ENCODE results near the gene CHMP3. TPM values are rescaled to one million over a fixed set of nuclear protein-coding genes. Genes with fewer than 3 reads are reported as not detected.

The CHMP3 gene
- total RNA-seq, 4 donors from 2014 or later: 87.0 to 155 (median 129) TPM

GRCh38 chr2:86453836-86454235, 109.4 kb downstream of the CHMP3 start:
- Histone ChIP-seq H3K27ac (peak overlapping the region in 3 of 4 donors; percentile 60 to 79 (median 75)), H3K9me3 (no peaks in the 10 kb centered on the region), H3K36me3 (peaks cover 0 to 74% (median 13%) of the 10 kb centered on the region in 3 donors), H3K27me3 (no peaks in the 10 kb centered on the region), H3K4me1 (peaks cover 0 to 52% (median 23%) of the 10 kb centered on the region in 4 donors), H3K4me3 (no peak overlapping the region)
- TF ChIP-seq POLR2A (IDR thresholded peaks at IDR 0.05) (no peak), EP300 (IDR thresholded peaks at IDR 0.05) (peak in 1 of 2 donors; percentile 27)
- TF ChIP-seq, protein P1, sequence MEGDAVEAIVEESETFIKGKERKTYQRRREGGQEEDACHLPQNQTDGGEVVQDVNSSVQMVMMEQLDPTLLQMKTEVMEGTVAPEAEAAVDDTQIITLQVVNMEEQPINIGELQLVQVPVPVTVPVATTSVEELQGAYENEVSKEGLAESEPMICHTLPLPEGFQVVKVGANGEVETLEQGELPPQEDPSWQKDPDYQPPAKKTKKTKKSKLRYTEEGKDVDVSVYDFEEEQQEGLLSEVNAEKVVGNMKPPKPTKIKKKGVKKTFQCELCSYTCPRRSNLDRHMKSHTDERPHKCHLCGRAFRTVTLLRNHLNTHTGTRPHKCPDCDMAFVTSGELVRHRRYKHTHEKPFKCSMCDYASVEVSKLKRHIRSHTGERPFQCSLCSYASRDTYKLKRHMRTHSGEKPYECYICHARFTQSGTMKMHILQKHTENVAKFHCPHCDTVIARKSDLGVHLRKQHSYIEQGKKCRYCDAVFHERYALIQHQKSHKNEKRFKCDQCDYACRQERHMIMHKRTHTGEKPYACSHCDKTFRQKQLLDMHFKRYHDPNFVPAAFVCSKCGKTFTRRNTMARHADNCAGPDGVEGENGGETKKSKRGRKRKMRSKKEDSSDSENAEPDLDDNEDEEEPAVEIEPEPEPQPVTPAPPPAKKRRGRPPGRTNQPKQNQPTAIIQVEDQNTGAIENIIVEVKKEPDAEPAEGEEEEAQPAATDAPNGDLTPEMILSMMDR (IDR thresholded peaks at IDR 0.05): no peak
- WGBS, 2 donors: 12 to 13% methylated on average over 2 of the region's 2 CpGs
- DNase-seq (ENCODE audit: low spot score in 2 of 2): peak; percentile 28 to 70

Small RNAs within 50 kb of the gene (small RNA-seq; reads per million reads assigned to genes)
- gene RNU6-640P: not detected

Other genes starting within 250 kb of the CHMP3 start
- gene REEP1, start 225.8 kb downstream of the CHMP3 start, total RNA-seq: 1 to 10 TPM in 3 of 4 donors, under 1 TPM in 1; 0.39 to 3.3 (median 1.7) TPM
- 10 to 100 TPM; 39.9 to 62.1 (median 52.0) TPM for gene KDM3A, start 122.1 kb downstream of the CHMP3 start, total RNA-seq
- gene RNF103, start 60.4 kb upstream of the CHMP3 start, total RNA-seq: 10 to 100 TPM; 41.7 to 72.5 (median 58.6) TPM
- gene RMND5A, start 156.8 kb upstream of the CHMP3 start, total RNA-seq: 10 to 100 TPM; 40.5 to 59.9 (median 48.5) TPM
- 1 to 10 TPM in 2 of 4 donors, under 1 TPM in 1, not detected in 1; 0.63 to 1.8 (median 1.1) TPM for gene CD8A, start 227.5 kb upstream of the CHMP3 start, total RNA-seq